ENCODE results near the gene CHST13.

DNA sequence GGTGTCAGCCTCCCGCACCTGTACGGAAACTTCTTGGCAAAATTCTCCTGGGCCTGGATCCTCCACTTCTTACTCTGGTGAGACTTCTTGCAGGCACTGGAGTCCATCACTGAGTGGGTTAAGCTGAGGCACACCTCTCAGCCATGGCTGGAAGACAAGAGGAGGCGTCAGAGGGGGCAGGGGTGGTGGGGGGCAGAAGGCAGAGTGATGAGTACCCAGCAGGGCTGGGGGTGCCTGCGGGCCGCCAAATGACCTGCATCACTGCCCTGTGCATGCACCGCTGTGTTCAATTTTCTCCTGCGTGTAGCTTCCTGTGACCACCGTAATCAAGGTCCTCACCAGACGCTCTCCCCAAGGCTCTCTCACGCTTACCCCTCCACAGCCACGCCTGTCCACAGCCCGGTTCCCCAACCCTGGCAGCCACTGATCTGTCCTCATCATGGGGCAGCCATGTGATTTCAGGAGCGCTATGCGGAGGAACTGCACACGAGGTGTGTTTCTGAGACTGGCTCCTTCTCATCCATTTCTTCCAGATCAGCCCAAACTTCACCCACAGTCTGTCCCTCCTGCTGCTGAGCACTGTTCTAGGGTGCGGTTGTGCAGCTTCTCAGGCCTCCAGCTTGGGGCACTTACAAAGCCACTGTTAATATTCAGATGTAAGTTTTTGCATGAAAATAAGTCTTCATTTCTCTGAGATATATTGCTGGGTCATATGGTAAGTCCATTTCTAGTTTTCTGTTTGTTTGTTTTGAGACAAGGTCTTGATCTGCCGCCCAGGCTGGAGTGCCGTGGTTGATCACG, 29.5 kb downstream of the CHST13 start:
- TF ChIP-seq ZNF274 (IDR thresholded peaks at IDR 0.05; ENCODE audit: low read depth, low read length), result no peak
- no peak for TF ChIP-seq YY1 (IDR thresholded peaks at IDR 0.05; ENCODE audit: insufficient read depth, insufficient read length)
